Fibroblast of skin of right quadriceps (primary cell): ENCODE results near the gene UCP2.

ENCODE experiments used
- DNase-seq: peaks from one replicate; pipeline ENCODE4 v3.0.0-alpha.2; 2013

UCP2 gene

GRCh38 chr11:73969091-73969490, 13.6 kb downstream of the UCP2 start:
- no peak for DNase-seq

- no peak for DNase-seq
Measured at GRCh38 chr11:73968356-73968966, 14.2 kb downstream of the UCP2 start.

- no peak for DNase-seq
Measured at GRCh38 chr11:73965764-73966121, 16.9 kb downstream of the UCP2 start.

GRCh38 chr11:73965076-73965763, 17.4 kb downstream of the UCP2 start:
- peak; percentile 27 for DNase-seq

GRCh38 chr11:73963861-73964260, 18.8 kb downstream of the UCP2 start:
- DNase-seq: no peak

GRCh38 chr11:73962101-73962705, 20.4 kb downstream of the UCP2 start:
- DNase-seq: no peak

- peak; percentile 54 for DNase-seq
Measured at GRCh38 chr11:73961321-73961720, 21.3 kb downstream of the UCP2 start.

- no peak for DNase-seq
Measured at GRCh38 chr11:73958521-73959141, 24.0 kb downstream of the UCP2 start.

- DNase-seq: no peak
Measured at GRCh38 chr11:73957654-73958361, 24.8 kb downstream of the UCP2 start.

GRCh38 chr11:73956876-73957653, 25.6 kb downstream of the UCP2 start:
- no peak for DNase-seq

GRCh38 chr11:73951797-73952196, 30.8 kb downstream of the UCP2 start:
- DNase-seq: no peak

- DNase-seq: peak; percentile 9
Measured at GRCh38 chr11:73950869-73951710, 31.6 kb downstream of the UCP2 start, which contains the start of gene DNAJB13. DNAJB13 (plus strand) TSS chr11:73951026; CDS start chr11:73951070, 44 bp downstream.

- DNase-seq: no peak
Measured at GRCh38 chr11:73949912-73950311, 32.7 kb downstream of the UCP2 start.

GRCh38 chr11:73949246-73949645, 33.4 kb downstream of the UCP2 start:
- no peak for DNase-seq

GRCh38 chr11:73946798-73947458, 35.7 kb downstream of the UCP2 start:
- no peak for DNase-seq

- no peak for DNase-seq
Measured at GRCh38 chr11:73945396-73945795, 37.2 kb downstream of the UCP2 start.

GRCh38 chr11:73944901-73945300, 37.7 kb downstream of the UCP2 start:
- no peak for DNase-seq

GRCh38 chr11:73944085-73944484, 38.6 kb downstream of the UCP2 start:
- no peak for DNase-seq

- DNase-seq: no peak
Measured at GRCh38 chr11:73942010-73942409, 40.6 kb downstream of the UCP2 start.

GRCh38 chr11:73940801-73941570, 41.7 kb downstream of the UCP2 start:
- no peak for DNase-seq
